ENCODE data around the gene SMIM8.

Gene SMIM8

GRCh38 chr6:87350516-87350915 is 28.1 kb downstream of the SMIM8 start:
- TF ChIP-seq CTCF (IDR thresholded peaks at IDR 0.05; ENCODE audit: control extremely low read depth, extremely low read depth, low read depth, missing control alignments), result no peak
- ChIA-PET POLR2A (no interaction called here), CTCF (interaction anchor here (1.0 to 1.2 kb wide), 3 partner anchors 11 to 71 kb away, joined by 3 read pairs; no protein-coding TSS in a partner anchor)
- DNase-seq (ENCODE audit: extremely low spot score), result no peak

DNA sequence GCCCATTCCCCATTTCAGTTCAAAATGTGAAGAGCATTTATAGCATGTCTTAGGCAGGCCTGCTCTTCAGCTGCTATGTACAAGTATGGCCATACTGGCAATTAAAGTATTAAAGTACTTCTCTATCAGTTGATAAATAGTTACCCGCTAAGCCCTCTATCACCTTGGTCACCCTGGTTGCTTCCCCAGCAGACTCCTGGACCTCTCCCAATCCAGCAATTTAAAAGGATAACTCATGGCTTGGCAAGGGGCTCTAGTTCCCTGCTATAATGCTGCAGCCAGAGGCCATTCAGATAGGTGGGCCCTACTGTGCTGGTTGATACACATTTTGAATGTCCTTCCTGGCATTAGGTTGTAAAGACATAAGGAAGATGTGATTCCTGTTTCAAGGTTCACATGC is 29.2 kb downstream of the SMIM8 start:
- no peak for DNase-seq (ENCODE audit: extremely low spot score)
- no peak for TF ChIP-seq CTCF (IDR thresholded peaks at IDR 0.05; ENCODE audit: control extremely low read depth, extremely low read depth, low read depth, missing control alignments)
- CTCF ChIA-PET, result no interaction called here
- POLR2A ChIA-PET, result no interaction called here

GRCh38 chr6:87356181-87356580 is 33.8 kb downstream of the SMIM8 start:
- no peak for DNase-seq (ENCODE audit: extremely low spot score)
- POLR2A ChIA-PET, result no interaction called here
- CTCF ChIA-PET, result interaction anchor here (0.7 to 1.6 kb wide), 3 partner anchors 9 to 14 kb away, joined by 4 to 7 read pairs (median 6); partner anchors contain the start of gene C6orf163
- no peak for TF ChIP-seq CTCF (IDR thresholded peaks at IDR 0.05; ENCODE audit: control extremely low read depth, extremely low read depth, low read depth, missing control alignments)

- POLR2A ChIA-PET, result no interaction called here
- CTCF ChIA-PET, result interaction anchor here (0.9 to 1.2 kb wide), 2 partner anchors 13 to 17 kb away, joined by 3 read pairs; no protein-coding TSS in a partner anchor
- no peak for DNase-seq (ENCODE audit: extremely low spot score)
- TF ChIP-seq CTCF (IDR thresholded peaks at IDR 0.05; ENCODE audit: control extremely low read depth, extremely low read depth, low read depth, missing control alignments), result no peak
These were observed 35.2 kb downstream of the SMIM8 start for GRCh38 chr6:87357479-87358196.

DNA sequence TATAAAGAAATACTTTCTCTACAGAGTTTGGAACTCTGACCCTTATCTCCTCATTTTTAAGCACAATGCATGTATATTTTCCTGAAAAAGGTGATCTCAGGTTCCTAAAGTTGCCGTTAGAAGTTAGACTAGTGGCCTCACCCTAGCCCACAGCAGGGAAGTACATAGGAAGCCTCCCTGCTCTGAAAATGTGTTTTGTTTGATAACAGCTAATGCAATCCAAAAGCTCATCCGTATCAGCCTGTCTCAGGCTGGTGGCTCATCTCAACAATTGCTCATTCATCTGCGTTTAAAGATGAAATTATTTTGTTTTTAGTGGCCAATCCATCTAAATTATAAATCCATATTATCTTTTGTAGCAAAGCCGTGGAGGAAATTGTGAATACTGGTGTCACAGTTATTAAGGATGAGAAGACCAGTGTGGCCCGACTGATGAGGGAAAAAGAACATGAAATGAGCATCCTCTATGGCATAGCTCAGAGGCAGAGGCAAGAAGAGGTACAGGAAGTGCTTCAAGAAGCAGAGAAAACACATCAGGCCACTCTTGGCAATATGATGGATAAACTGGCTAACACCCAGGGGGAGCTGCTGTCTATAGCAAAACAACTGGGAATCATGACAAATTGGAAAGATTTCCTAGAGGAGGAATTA is 42.3 kb downstream of the SMIM8 start:
- ChIA-PET POLR2A (no interaction called here), CTCF (interaction anchor here (1.0 to 4.1 kb wide), 3 partner anchors 10 to 122 kb away, joined by 3 to 12 read pairs (median 5); no protein-coding TSS in a partner anchor)
- TF ChIP-seq CTCF (IDR thresholded peaks at IDR 0.05; ENCODE audit: control extremely low read depth, extremely low read depth, low read depth, missing control alignments), result no peak
- no peak for DNase-seq (ENCODE audit: extremely low spot score)

- ChIA-PET CTCF (interaction anchor here (2.0 to 4.1 kb wide), 2 partner anchors 11 to 27 kb away, joined by 5 to 12 read pairs; no protein-coding TSS in a partner anchor), POLR2A (no interaction called here)
- no peak for DNase-seq (ENCODE audit: extremely low spot score)
- TF ChIP-seq CTCF (IDR thresholded peaks at IDR 0.05; ENCODE audit: control extremely low read depth, extremely low read depth, low read depth, missing control alignments), result no peak
These were observed 43.9 kb downstream of the SMIM8 start for GRCh38 chr6:87366072-87366827.
